Left kidney (tissue), 2 donors: Measurements from ENCODE around the gene USP40. TPM values are rescaled to one million over a fixed set of nuclear protein-coding genes. Genes with fewer than 3 reads are reported as not detected.

Experiments
- DNase-seq: peaks from one replicate; pipeline ENCODE4 v3.0.0-alpha.2; 2013
- polyA plus RNA-seq: library from polyadenylated mRNA; unstranded; fragments of 120-200 nt; gene quantifications from one replicate; pipeline ENCODE4 v1.2.1, GENCODE V29; 2013; ENCODE audit not compliant: insufficient read length

USP40 gene
- polyA plus RNA-seq, 1 donor = 79.2 TPM

GRCh38 chr2:233556881-233557736 is 9.5 kb downstream of the USP40 start:
- no peak for DNase-seq

- DNase-seq = no peak
Observed at GRCh38 chr2:233553366-233553765, 13.2 kb downstream of the USP40 start.

GRCh38 chr2:233551491-233551890 is 15.1 kb downstream of the USP40 start:
- no peak for DNase-seq

- DNase-seq = no peak
Observed at GRCh38 chr2:233546774-233547173, 19.8 kb downstream of the USP40 start.

- no peak for DNase-seq
Observed at GRCh38 chr2:233546101-233546500, 20.5 kb downstream of the USP40 start.

- DNase-seq = peak; percentile 71
Observed at GRCh38 chr2:233544200-233544610, 22.4 kb downstream of the USP40 start.

GRCh38 chr2:233542507-233542906 is 24.1 kb downstream of the USP40 start:
- DNase-seq = no peak

- no peak for DNase-seq
Observed at GRCh38 chr2:233538741-233539140, 27.8 kb downstream of the USP40 start.

- DNase-seq = no peak
Observed at GRCh38 chr2:233535271-233535670, 31.3 kb downstream of the USP40 start.

- DNase-seq = no peak
Observed at GRCh38 chr2:233532971-233533370, 33.6 kb downstream of the USP40 start.

- DNase-seq = no peak
Observed at GRCh38 chr2:233531955-233532354, 34.6 kb downstream of the USP40 start.

- no peak for DNase-seq
Observed at GRCh38 chr2:233530381-233530780, 36.2 kb downstream of the USP40 start.

- no peak for DNase-seq
Observed at GRCh38 chr2:233528182-233528581, 38.4 kb downstream of the USP40 start.

GRCh38 chr2:233525791-233526190 is 40.8 kb downstream of the USP40 start:
- DNase-seq = no peak

- no peak for DNase-seq
Observed at GRCh38 chr2:233519787-233520611, 46.6 kb downstream of the USP40 start.

GRCh38 chr2:233513953-233514655 is 52.5 kb downstream of the USP40 start:
- DNase-seq = peak; percentile 13

- DNase-seq = no peak
Observed at GRCh38 chr2:233503947-233504637, 62.5 kb downstream of the USP40 start.

- DNase-seq = no peak
Observed at GRCh38 chr2:233503481-233503880, 63.1 kb downstream of the USP40 start.

GRCh38 chr2:233501198-233502076 is 65.1 kb downstream of the USP40 start:
- DNase-seq = no peak

GRCh38 chr2:233499928-233500327 is 66.7 kb downstream of the USP40 start:
- DNase-seq = no peak

- no peak for DNase-seq
Observed at GRCh38 chr2:233498126-233498525, 68.5 kb downstream of the USP40 start.
